Naive thymus-derived CD8-positive, alpha-beta T cell (primary cell): Measurements from ENCODE around the gene GRIK1. TPM values are rescaled to one million over a fixed set of nuclear protein-coding genes. Genes with fewer than 3 reads are reported as not detected.

ENCODE experiments used
- ATAC-seq, 2 donors: fragments of 150-1000 bp; cut with Tn5 transposase in 1 of 2; sonication (Bioruptor Pico), chemical (Tn5 transposase) in 1 of 2; 1 replicate in 1 of 2; 2 replicates in 1 of 2; pipeline ENCODE4 v1.10.0; 2021; ENCODE audit warnings: mild to moderate bottlenecking in 2 of 2, moderate library complexity in 2 of 2
- POLR2A ChIA-PET: fragments of 350-600 bp; sonication (Branson Sonifier 250); formaldehyde crosslinking; loops from one replicate; lab custom pipeline; 2021; ENCODE audit warnings: antibody characterized with exemption; lab: Charles Lee
- DNase-seq, 10 donors: peaks; one replicate each; pipeline versions ENCODE4 v3.0.0 to v3.0.0-alpha.2; 2020 to 2022
- H3K27ac Mint-ChIP-seq, 10 donors: one replicate each; pipeline ENCODE4 v1.8.0; 2020 to 2022; ENCODE audit warnings: mild to moderate bottlenecking in 10 of 10, mixed read lengths in 10 of 10, moderate library complexity in 4 of 10, inconsistent platforms in 1 of 10
- H3K27me3 Mint-ChIP-seq, 5 donors: one replicate each; pipeline ENCODE4 v1.8.0; 2021 to 2022; ENCODE audit warnings: mixed read lengths in 5 of 5
- H3K36me3 Mint-ChIP-seq, 3 donors: one replicate each; pipeline ENCODE4 v1.8.0; 2020 to 2022; ENCODE audit warnings: mixed read lengths in 3 of 3, mild to moderate bottlenecking in 2 of 3, inconsistent platforms in 1 of 3
- H3K4me1 Mint-ChIP-seq, 4 donors: one replicate each; pipeline ENCODE4 v1.8.0; 2021 to 2022; ENCODE audit warnings: mixed read lengths in 4 of 4
- H3K4me3 Mint-ChIP-seq, 10 donors: one replicate each; pipeline ENCODE4 v1.8.0; 2020 to 2022; ENCODE audit warnings: mild to moderate bottlenecking in 10 of 10, mixed read lengths in 10 of 10, moderate library complexity in 6 of 10, inconsistent platforms in 1 of 10
- H3K9me3 Mint-ChIP-seq, 9 donors: one replicate each; pipeline ENCODE4 v1.8.0; 2020 to 2022; ENCODE audit warnings: mixed read lengths in 9 of 9, mild to moderate bottlenecking in 3 of 9, inconsistent platforms in 1 of 9, moderate library complexity in 1 of 9
- polyA plus RNA-seq, 3 donors: library from polyadenylated mRNA; unstranded; fragments of 300-500 nt; fragmentation: Illumina TruSeq; gene quantifications; one replicate each; pipeline ENCODE4 v1.2.3, GENCODE V29; 2021
- total RNA-seq, 8 experiments: library from RNA in 2 of 8; stranded (reverse) in 2 of 8; gene quantifications; one replicate each; pipeline ENCODE4 v1.2.3 and lab custom pipeline; 2021 to 2026

GRIK1 gene
- total and polyA plus RNA-seq, 5 experiments from 2014 or later, result 0.07 TPM; not detected in 4

- no peaks in the 10 kb centered on the region for H3K36me3 Mint-ChIP-seq
- no peak for DNase-seq
- POLR2A ChIA-PET, result no interaction called here
- no peaks in the 10 kb centered on the region for H3K9me3 Mint-ChIP-seq
- H3K4me3 Mint-ChIP-seq, result no peak overlapping the region
- ATAC-seq, result no peak
- no peaks in the 10 kb centered on the region for H3K4me1 Mint-ChIP-seq
- H3K27ac Mint-ChIP-seq, result no peak overlapping the region
- H3K27me3 Mint-ChIP-seq, result peaks cover 4 to 15% (median 10%) of the 10 kb centered on the region in 5 donors
Observed at GRCh38 chr21:29669416-29669815, 270.4 kb downstream of the GRIK1 start.

GRCh38 chr21:29667651-29668050, 272.1 kb downstream of the GRIK1 start:
- POLR2A ChIA-PET, result no interaction called here
- H3K27me3 Mint-ChIP-seq, result peaks cover 5 to 15% (median 10%) of the 10 kb centered on the region in 5 donors
- DNase-seq (no peak), ATAC-seq (no peak)
- no peaks in the 10 kb centered on the region for H3K4me1 Mint-ChIP-seq
- no peak overlapping the region for H3K27ac Mint-ChIP-seq
- no peak overlapping the region for H3K4me3 Mint-ChIP-seq
- H3K9me3 Mint-ChIP-seq, result no peaks in the 10 kb centered on the region
- no peaks in the 10 kb centered on the region for H3K36me3 Mint-ChIP-seq

- DNase-seq, result no peak
- Mint-ChIP-seq H3K36me3 (peaks cover 0 to 5% (median 0%) of the 10 kb centered on the region in 3 donors), H3K27ac (no peak overlapping the region), H3K4me1 (no peaks in the 10 kb centered on the region), H3K9me3 (no peaks in the 10 kb centered on the region), H3K4me3 (no peak overlapping the region), H3K27me3 (peaks cover 8 to 19% (median 15%) of the 10 kb centered on the region in 5 donors)
- POLR2A ChIA-PET, result no interaction called here
- ATAC-seq, result no peak
Observed at GRCh38 chr21:29664615-29665014, 275.2 kb downstream of the GRIK1 start.

GRCh38 chr21:29661672-29662442, 277.9 kb downstream of the GRIK1 start:
- H3K27ac Mint-ChIP-seq, result no peak overlapping the region
- peaks cover 0 to 10% (median 4%) of the 10 kb centered on the region in 5 donors for H3K27me3 Mint-ChIP-seq
- DNase-seq, result no peak
- no peak overlapping the region for H3K4me3 Mint-ChIP-seq
- peaks cover 0 to 5% (median 0%) of the 10 kb centered on the region in 3 donors for H3K36me3 Mint-ChIP-seq
- H3K4me1 Mint-ChIP-seq, result peaks cover under 1 to 3% (median 1%) of the 10 kb centered on the region in 4 donors
- H3K9me3 Mint-ChIP-seq, result no peaks in the 10 kb centered on the region
- POLR2A ChIA-PET, result no interaction called here
- no peak for ATAC-seq

- no peak overlapping the region for H3K4me3 Mint-ChIP-seq
- no peak for ATAC-seq
Observed at GRCh38 chr21:29660047-29660720, 279.6 kb downstream of the GRIK1 start.

GRCh38 chr21:29658934-29659203, 280.9 kb downstream of the GRIK1 start:
- Mint-ChIP-seq H3K36me3 (peaks cover 0 to 10% (median 2%) of the 10 kb centered on the region in 3 donors), H3K27ac (no peak overlapping the region), H3K27me3 (peaks cover 0 to 10% (median 4%) of the 10 kb centered on the region in 5 donors), H3K9me3 (peaks cover 0 to 9% (median 4%) of the 10 kb centered on the region in 9 donors), H3K4me1 (peaks cover 6 to 8% (median 7%) of the 10 kb centered on the region in 4 donors), H3K4me3 (no peak overlapping the region)
- POLR2A ChIA-PET, result no interaction called here
- ATAC-seq (no peak), DNase-seq (no peak)

More at GRCh38 chr21:29660047-29660720, 279.6 kb downstream of the GRIK1 start:
- peaks cover 0 to 10% (median 0%) of the 10 kb centered on the region in 3 donors for H3K36me3 Mint-ChIP-seq
- POLR2A ChIA-PET, result no interaction called here
- H3K4me1 Mint-ChIP-seq, result peaks cover 6 to 8% (median 7%) of the 10 kb centered on the region in 4 donors
- peaks cover 0 to 9% (median 3%) of the 10 kb centered on the region in 9 donors for H3K9me3 Mint-ChIP-seq
- H3K27me3 Mint-ChIP-seq, result peaks cover 0 to 10% (median 4%) of the 10 kb centered on the region in 5 donors
- DNase-seq, result no peak
- no peak overlapping the region for H3K27ac Mint-ChIP-seq

- H3K27ac Mint-ChIP-seq, result no peak overlapping the region
- H3K4me1 Mint-ChIP-seq, result peaks cover 6 to 8% (median 7%) of the 10 kb centered on the region in 4 donors
- POLR2A ChIA-PET, result no interaction called here
- ATAC-seq (no peak), DNase-seq (no peak)
- H3K36me3 Mint-ChIP-seq, result peaks cover 0 to 10% (median 2%) of the 10 kb centered on the region in 3 donors
- H3K4me3 Mint-ChIP-seq, result no peak overlapping the region
- H3K9me3 Mint-ChIP-seq, result peaks cover 0 to 9% (median 4%) of the 10 kb centered on the region in 9 donors
- peaks cover 0 to 10% (median 3%) of the 10 kb centered on the region in 5 donors for H3K27me3 Mint-ChIP-seq
Observed at GRCh38 chr21:29658177-29658933, 281.4 kb downstream of the GRIK1 start.

DNA sequence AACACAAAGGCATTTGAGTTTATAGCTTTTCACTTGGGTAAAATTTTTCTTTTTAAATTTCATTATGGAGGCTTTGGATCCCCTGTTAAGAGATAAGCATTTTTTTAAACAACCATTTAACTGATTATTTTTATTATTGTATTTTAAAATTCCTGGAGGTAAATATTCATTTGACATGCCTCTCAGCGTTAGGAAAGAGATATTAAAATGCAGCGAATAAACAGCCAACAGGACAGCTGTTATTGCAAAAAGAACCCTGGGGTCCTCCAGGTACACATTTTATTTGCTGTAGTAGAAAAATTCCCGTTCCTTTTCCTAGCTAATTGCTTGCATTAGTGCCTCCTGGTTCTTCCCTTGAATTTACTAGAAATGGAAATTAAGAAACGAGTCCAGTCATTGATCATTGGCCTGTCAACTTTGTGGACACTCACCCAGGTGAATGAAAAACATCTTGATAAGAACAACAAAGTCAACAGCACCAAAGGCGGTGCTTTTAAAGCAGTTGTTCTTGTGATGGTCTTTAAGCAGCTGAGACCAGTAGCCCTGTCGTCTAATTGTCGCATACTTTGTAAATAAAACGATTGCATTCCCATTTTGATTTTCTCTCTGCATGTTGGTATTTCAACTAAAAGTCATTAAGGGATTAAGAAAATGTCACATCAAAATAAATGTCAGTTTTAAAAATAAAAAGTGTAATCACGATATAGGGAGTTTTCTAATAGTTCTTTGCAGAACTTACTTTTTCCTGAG, 282.4 kb downstream of the GRIK1 start:
- ATAC-seq (no peak), DNase-seq (no peak)
- POLR2A ChIA-PET, result no interaction called here
- peaks cover 0 to 10% (median 2%) of the 10 kb centered on the region in 3 donors for H3K36me3 Mint-ChIP-seq
- H3K9me3 Mint-ChIP-seq, result peaks cover 0 to 9% (median 4%) of the 10 kb centered on the region in 9 donors
- no peak overlapping the region for H3K27ac Mint-ChIP-seq
- H3K4me3 Mint-ChIP-seq, result no peak overlapping the region
- H3K4me1 Mint-ChIP-seq, result peaks cover 6 to 8% (median 7%) of the 10 kb centered on the region in 4 donors
- H3K27me3 Mint-ChIP-seq, result peaks cover 0 to 10% (median 3%) of the 10 kb centered on the region in 5 donors

GRCh38 chr21:29656504-29657239, 283.1 kb downstream of the GRIK1 start:
- Mint-ChIP-seq H3K4me3 (peak overlapping the region in 1 of 10 donors; percentile 37), H3K27ac (peak overlapping the region in 2 of 10 donors; percentile 27 to 73), H3K27me3 (peaks cover 0 to 7% (median 3%) of the 10 kb centered on the region in 5 donors), H3K4me1 (peaks cover 6 to 8% (median 7%) of the 10 kb centered on the region in 4 donors), H3K9me3 (peaks cover 0 to 9% (median 4%) of the 10 kb centered on the region in 9 donors), H3K36me3 (peaks cover 0 to 15% (median 2%) of the 10 kb centered on the region in 3 donors)
- POLR2A ChIA-PET, result no interaction called here
- ATAC-seq (no peak), DNase-seq (no peak)

GRCh38 chr21:29655577-29655976, 284.2 kb downstream of the GRIK1 start:
- Mint-ChIP-seq H3K4me3 (no peak overlapping the region), H3K27me3 (peaks cover 0 to 3% (median 0%) of the 10 kb centered on the region in 5 donors)
- no peak for ATAC-seq

GRCh38 chr21:29654855-29655254, 284.9 kb downstream of the GRIK1 start:
- Mint-ChIP-seq H3K36me3 (peaks cover 0 to 19% (median 2%) of the 10 kb centered on the region in 3 donors), H3K4me3 (no peak overlapping the region), H3K9me3 (peaks cover 0 to 9% (median 4%) of the 10 kb centered on the region in 9 donors), H3K4me1 (peaks cover 6 to 8% (median 7%) of the 10 kb centered on the region in 4 donors), H3K27me3 (no peaks in the 10 kb centered on the region), H3K27ac (no peak overlapping the region)
- ATAC-seq, result no peak
- POLR2A ChIA-PET, result no interaction called here
- no peak for DNase-seq

More at GRCh38 chr21:29655577-29655976, 284.2 kb downstream of the GRIK1 start:
- Mint-ChIP-seq H3K36me3 (peaks cover 0 to 20% (median 2%) of the 10 kb centered on the region in 3 donors), H3K9me3 (peaks cover 0 to 9% (median 4%) of the 10 kb centered on the region in 9 donors), H3K27ac (no peak overlapping the region), H3K4me1 (peaks cover 6 to 8% (median 7%) of the 10 kb centered on the region in 4 donors)
- POLR2A ChIA-PET, result no interaction called here
- DNase-seq, result no peak
